Stomach (tissue), 9 donors: ENCODE results near the gene MICALL1. TPM values are rescaled to one million over a fixed set of nuclear protein-coding genes. Genes with fewer than 3 reads are reported as not detected.
A peak's percentile ranks its signal among the peaks of the same experiment; 100 is the strongest.

Source experiments
- DNase-seq, 2 donors: peaks; one replicate each; pipeline versions ENCODE4 v3.0.0 to v3.0.0-alpha.2; 2013 to 2019
- H3K27ac ChIP-seq, 5 donors: fragments of 200-600 bp in 4 of 5; sonication (generic) in 4 of 5; one replicate each; pipeline ENCODE4 v1.5.1; 2013 to 2019; ENCODE audit warnings: mild to moderate bottlenecking in 1 of 5, moderate library complexity in 1 of 5
- H3K27me3 ChIP-seq, 3 donors: fragments of 200-600 bp; sonication (generic); one replicate each; pipeline ENCODE4 v1.5.1; 2017 to 2019; ENCODE audit warnings: mixed run types in 1 of 3
- H3K36me3 ChIP-seq, 4 donors: fragments of 200-600 bp; sonication (generic); 1 replicate in 3 of 4; 2 replicates in 1 of 4; pipeline ENCODE4 v1.5.1; 2016 to 2019
- H3K4me1 ChIP-seq, 4 donors: fragments of 200-600 bp; sonication (generic); one replicate each; pipeline ENCODE4 v1.5.1; 2016 to 2019
- H3K4me3 ChIP-seq, 4 donors: fragments of 200-600 bp; sonication (generic) in 3 of 4; one replicate each; pipeline ENCODE4 v1.5.1; 2016 to 2019; ENCODE audit warnings: mild to moderate bottlenecking in 1 of 4
- H3K9me3 ChIP-seq, 4 donors: fragments of 200-600 bp; sonication (generic); one replicate each; pipeline ENCODE4 v1.5.1; 2016 to 2019
- CTCF ChIP-seq, 7 experiments: fragments of 450-650 bp in 4 of 7; fragments of 200-600 bp in 3 of 7; sonication (generic) in 3 of 7; IDR thresholded peaks; one replicate each; pipeline ENCODE4 v1.5.1; 2016 to 2019; ENCODE audit warnings: antibody characterized with exemption in 7 of 7, control low read depth in 2 of 7, mild to moderate bottlenecking in 1 of 7
- EP300 ChIP-seq: sonication (generic); formaldehyde crosslinking; IDR thresholded peaks from one replicate; pipeline ENCODE4 v1.6.1; 2017; ENCODE audit warnings: antibody characterized with exemption
- POLR2A ChIP-seq, 4 donors: fragments of 450-650 bp; IDR thresholded peaks; one replicate each; pipeline ENCODE4 v1.6.1; 2016; ENCODE audit warnings: antibody characterized with exemption in 4 of 4, control low read depth in 2 of 4, mild to moderate bottlenecking in 1 of 4, moderate library complexity in 1 of 4
- POLR2AphosphoS5 ChIP-seq, 3 donors: sonication (generic); formaldehyde crosslinking; IDR thresholded peaks; one replicate each; pipeline ENCODE4 v1.6.1; 2016; ENCODE audit warnings: antibody characterized with exemption in 3 of 3
- WGBS, 5 donors: extraction: QIAGEN DNeasy Blood & Tissue Kit in 3 of 5; methylation state at CpG; one replicate each; pipeline versions ENCODE4 v1.1.5 to v1.1.7; 2013 to 2018; 5-methylcytosine and 5-hydroxymethylcytosine counted together
- intact Hi-C: fragments of 100-400 bp; cut with DNase I; formaldehyde crosslinking; loops from one replicate; pipeline ENCODE4 v1.15.1; 2023; ENCODE audit warnings: low total_unique reads
- polyA plus RNA-seq, 3 donors: library from polyadenylated mRNA; stranded (reverse); fragments of 200-250 nt; gene quantifications; one replicate each; pipeline ENCODE4 v1.2.3, GENCODE V29; 2013
- total RNA-seq, 5 donors: library from RNA; depleted of rRNA; stranded (reverse); fragments of >200 nt; gene quantifications; one replicate each; pipeline versions ENCODE4 v1.1.0 to v1.2.3, GENCODE V29; 2014 to 2016
- donor health status: healthy with polysubstance abuse.
- donor health status: Bipolar disorder and iron deficiency.
- donor health status: healthy.

Gene MICALL1
- total and polyA plus RNA-seq, 8 donors: 17.7 to 155 (median 54.7) TPM

GRCh38 chr22:37893583-37893983, 12.5 kb upstream of the MICALL1 start:
- WGBS, 5 donors: 37 to 48% (median 39%) methylated on average over 5 of the region's 5 CpGs
- Histone ChIP-seq H3K36me3 (peaks cover 18 to 38% (median 33%) of the 10 kb centered on the region in 4 donors), H3K4me1 (peaks cover 52 to 70% (median 63%) of the 10 kb centered on the region in 4 donors), H3K27me3 (no peaks in the 10 kb centered on the region), H3K27ac (peak overlapping the region; percentile 79 to 95 (median 85)), H3K4me3 (no peak overlapping the region), H3K9me3 (no peaks in the 10 kb centered on the region)
- intact Hi-C loops: no loop called here
- no peak for TF ChIP-seq POLR2A (IDR thresholded peaks at IDR 0.05)
- TF ChIP-seq POLR2AphosphoS5 (IDR thresholded peaks at IDR 0.05): peak in 2 of 3 donors; percentile 65 to 87
- DNase-seq: peak; percentile 77 to 82

GRCh38 chr22:37894939-37895670, 11.0 kb upstream of the MICALL1 start:
- Histone ChIP-seq H3K36me3 (peaks cover 3 to 22% (median 17%) of the 10 kb centered on the region in 4 donors), H3K4me3 (no peak overlapping the region), H3K27ac (peak overlapping the region; percentile 79 to 92 (median 85)), H3K27me3 (no peaks in the 10 kb centered on the region), H3K9me3 (no peaks in the 10 kb centered on the region), H3K4me1 (peaks cover 52 to 75% (median 66%) of the 10 kb centered on the region in 4 donors)
- intact Hi-C loops: no loop called here
- TF ChIP-seq POLR2AphosphoS5 (IDR thresholded peaks at IDR 0.05): peak in 1 of 3 donors; percentile 4
- no peak for TF ChIP-seq POLR2A (IDR thresholded peaks at IDR 0.05)
- WGBS, 5 donors: 31 to 44% (median 33%) methylated on average over 8 of the region's 8 CpGs
- peak; percentile 30 to 77 for DNase-seq

GRCh38 chr22:37896181-37896592, 9.9 kb upstream of the MICALL1 start:
- intact Hi-C loops: no loop called here
- 18 to 30% (median 23%) methylated on average over 5 of the region's 5 CpGs for WGBS, 5 donors
- Histone ChIP-seq H3K36me3 (peaks cover 0 to 11% (median 7%) of the 10 kb centered on the region in 4 donors), H3K4me1 (peaks cover 52 to 74% (median 68%) of the 10 kb centered on the region in 4 donors), H3K27ac (peak overlapping the region; percentile 71 to 92 (median 82)), H3K4me3 (no peak overlapping the region), H3K27me3 (no peaks in the 10 kb centered on the region), H3K9me3 (no peaks in the 10 kb centered on the region)
- TF ChIP-seq POLR2AphosphoS5 (IDR thresholded peaks at IDR 0.05) (peak in 2 of 3 donors; percentile 49 to 70), EP300 (no peak), CTCF (IDR thresholded peaks at IDR 0.05) (no peak), POLR2A (IDR thresholded peaks at IDR 0.05) (no peak)
- DNase-seq: peak; percentile 42 to 87

GRCh38 chr22:37896939-37897338, 9.2 kb upstream of the MICALL1 start:
- peaks cover 51 to 74% (median 68%) of the 10 kb centered on the region in 4 donors for H3K4me1 ChIP-seq

GRCh38 chr22:37897807-37898206, 8.3 kb upstream of the MICALL1 start:
- intact Hi-C loops: no loop called here
- peaks cover 43 to 71% (median 60%) of the 10 kb centered on the region in 4 donors for H3K4me1 ChIP-seq
- DNase-seq: no peak

More at GRCh38 chr22:37896939-37897338, 9.2 kb upstream of the MICALL1 start:
- no peak for DNase-seq
- Histone ChIP-seq H3K36me3 (peaks cover 0 to 5% (median under 1%) of the 10 kb centered on the region in 4 donors), H3K27me3 (no peaks in the 10 kb centered on the region), H3K27ac (peak overlapping the region; percentile 71 to 92 (median 82)), H3K4me3 (no peak overlapping the region), H3K9me3 (no peaks in the 10 kb centered on the region)
- intact Hi-C loops: no loop called here
- 61 to 79% (median 62%) methylated on average over 3 of the region's 3 CpGs for WGBS, 5 donors
- TF ChIP-seq POLR2AphosphoS5 (IDR thresholded peaks at IDR 0.05): no peak
- no peak for TF ChIP-seq EP300
- TF ChIP-seq CTCF (IDR thresholded peaks at IDR 0.05): no peak
- TF ChIP-seq POLR2A (IDR thresholded peaks at IDR 0.05): no peak

More at GRCh38 chr22:37897807-37898206, 8.3 kb upstream of the MICALL1 start:
- H3K27me3 ChIP-seq: no peaks in the 10 kb centered on the region
- H3K36me3 ChIP-seq: no peaks in the 10 kb centered on the region
- H3K4me3 ChIP-seq: no peak overlapping the region
- TF ChIP-seq EP300: no peak
- TF ChIP-seq POLR2A (IDR thresholded peaks at IDR 0.05): no peak
- TF ChIP-seq POLR2AphosphoS5 (IDR thresholded peaks at IDR 0.05): no peak
- no peak for TF ChIP-seq CTCF (IDR thresholded peaks at IDR 0.05)
- H3K9me3 ChIP-seq: no peaks in the 10 kb centered on the region
- 80 to 87% (median 84%) methylated on average over 2 of the region's 2 CpGs for WGBS, 5 donors
- H3K27ac ChIP-seq: peak overlapping the region; percentile 1 to 92 (median 67)
